B cell (primary cell): ENCODE data around the gene NUDT1. TPM values are rescaled to one million over a fixed set of nuclear protein-coding genes. Genes with fewer than 3 reads are reported as not detected.

Source experiments
- ATAC-seq: fragments of 200-7000 bp; cut with Tn5 transposase; one replicate; pipeline ENCODE4 v1.10.0; 2021; ENCODE audit warnings: low read depth, mild to moderate bottlenecking, moderate number of reproducible peaks, moderate library complexity
- CTCF ChIA-PET: fragments of 350-600 bp; sonication (Branson Sonifier 250); formaldehyde crosslinking; loops from one replicate; lab custom pipeline; 2021; ENCODE audit warnings: antibody characterized with exemption, inconsistent platforms; lab: Charles Lee
- POLR2A ChIA-PET: fragments of 350-600 bp; sonication (Branson Sonifier 250); formaldehyde crosslinking; loops from one replicate; lab custom pipeline; 2021; ENCODE audit warnings: antibody characterized with exemption; lab: Charles Lee
- DNase-seq: peaks from one replicate; pipeline ENCODE4 v3.0.0; 2013
- H2AFZ ChIP-seq: 2 replicates; pipeline ENCODE4 v1.6.1; 2012; ENCODE audit warnings: mild to moderate bottlenecking, low read depth, low read length; ENCODE audit not compliant: insufficient read depth, poor library complexity, severe bottlenecking
- H3K27ac ChIP-seq, 2 donors: 1 replicate in 1 of 2; 2 replicates in 1 of 2; pipeline ENCODE4 v1.5.1; 2012 to 2013; ENCODE audit warnings: low read length in 2 of 2, mild to moderate bottlenecking in 2 of 2, moderate library complexity in 1 of 2
- H3K27me3 ChIP-seq, 4 experiments: fragments of 200-600 bp in 1 of 4; sonication (generic) in 1 of 4; replicated peaks in 1 of 4; 1 replicate in 2 of 4; 2 replicates in 2 of 4; pipeline versions ENCODE4 v1.6.1 to v1.7.0; 2013 to 2016; ENCODE audit warnings: low read length in 3 of 4, mild to moderate bottlenecking in 2 of 4, mixed read lengths in 1 of 4, moderate library complexity in 1 of 4; ENCODE audit not compliant: insufficient read depth in 4 of 4, control insufficient read depth in 3 of 4; ENCODE audit errors: control extremely low read depth in 1 of 4
- H3K36me3 ChIP-seq, 2 experiments: replicated peaks in 1 of 2; 1 replicate in 1 of 2; 2 replicates in 1 of 2; pipeline versions ENCODE4 v1.6.1 to v1.7.1; 2013; ENCODE audit warnings: low read length in 1 of 2; ENCODE audit not compliant: insufficient read depth in 2 of 2, control insufficient read depth in 1 of 2; ENCODE audit errors: control extremely low read depth in 1 of 2, extremely low read depth in 1 of 2
- H3K4me1 ChIP-seq, 2 donors: fragments of 200-600 bp in 1 of 2; sonication (generic) in 1 of 2; 1 replicate in 1 of 2; 2 replicates in 1 of 2; pipeline versions ENCODE4 v1.5.1 to v1.6.1; 2013 to 2017; ENCODE audit warnings: low read length in 2 of 2; ENCODE audit not compliant: control insufficient read depth in 2 of 2, insufficient read depth in 2 of 2
- H3K4me2 ChIP-seq: replicated peaks from 2 replicates; pipeline ENCODE3; 2012; ENCODE audit warnings: mild to moderate bottlenecking, low read depth, low read length; ENCODE audit not compliant: poor library complexity, severe bottlenecking
- H3K4me3 ChIP-seq, 5 experiments: fragments of 200-600 bp in 1 of 5; sonication (generic) in 1 of 5; 1 replicate in 3 of 5; 2 replicates in 2 of 5; pipeline versions ENCODE4 v1.5.1 to v1.7.0; 2011 to 2016; ENCODE audit warnings: low read length in 4 of 5, mild to moderate bottlenecking in 4 of 5, low read depth in 2 of 5, control low read depth in 1 of 5, moderate library complexity in 1 of 5; ENCODE audit not compliant: insufficient read depth in 1 of 5; ENCODE audit errors: control extremely low read depth in 1 of 5, extremely low read depth in 1 of 5
- H3K79me2 ChIP-seq: fragments of 200-600 bp; sonication (generic); one replicate; pipeline ENCODE4 v1.6.0; 2016; ENCODE audit warnings: low read length; ENCODE audit not compliant: control insufficient read depth, insufficient read depth
- H3K9ac ChIP-seq: fragments of 200-600 bp; sonication (generic); 2 replicates; pipeline ENCODE4 v1.6.1; 2017; ENCODE audit warnings: mild to moderate bottlenecking, low read length, moderate library complexity
- H3K9me3 ChIP-seq, 3 donors: one replicate each; pipeline versions ENCODE4 v1.6.1 to v1.7.1; 2013; ENCODE audit warnings: low read length in 2 of 3; ENCODE audit not compliant: control insufficient read depth in 2 of 3, insufficient read depth in 1 of 3; ENCODE audit errors: control extremely low read depth in 1 of 3
- H4K20me1 ChIP-seq: 2 replicates; pipeline ENCODE4 v1.6.0; 2012; ENCODE audit warnings: mild to moderate bottlenecking, low read length; ENCODE audit not compliant: insufficient read depth, control insufficient read depth, poor library complexity, severe bottlenecking
- H3K27ac Mint-ChIP-seq: one replicate; pipeline ENCODE4 v1.8.0; 2021; ENCODE audit warnings: mixed read lengths
- H3K27me3 Mint-ChIP-seq: one replicate; pipeline ENCODE4 v1.8.0; 2021; ENCODE audit warnings: mixed read lengths
- H3K4me1 Mint-ChIP-seq: one replicate; pipeline ENCODE4 v1.8.0; 2021; ENCODE audit warnings: mixed read lengths
- H3K4me3 Mint-ChIP-seq: one replicate; pipeline ENCODE4 v1.8.0; 2021; ENCODE audit warnings: mixed read lengths
- H3K9me3 Mint-ChIP-seq: one replicate; pipeline ENCODE4 v1.8.0; 2022; ENCODE audit warnings: mixed read lengths; ENCODE audit not compliant: insufficient read depth
- CTCF ChIP-seq: fragments of 200-600 bp; IDR thresholded peaks from one replicate; pipeline ENCODE4 v1.8.0; 2022; ENCODE audit warnings: antibody characterized with exemption, mild to moderate bottlenecking
- EZH2 ChIP-seq: IDR thresholded peaks from 2 replicates; pipeline ENCODE4 v1.6.1; 2012; ENCODE audit warnings: borderline replicate concordance, low read depth, mild to moderate bottlenecking, moderate library complexity, low read length; ENCODE audit not compliant: insufficient read depth, poor library complexity, severe bottlenecking
- WGBS: methylation state at CpG from one replicate; pipeline ENCODE4 v1.1.5; 2013; ENCODE audit warnings: missing lambda C conversion rate; ENCODE audit not compliant: insufficient coverage; 5-methylcytosine and 5-hydroxymethylcytosine counted together
- intact Hi-C: fragments of 100-400 bp; cut with micrococcal nuclease; formaldehyde crosslinking; loops from one replicate; pipeline ENCODE4 v1.10.0; 2022
- polyA plus RNA-seq: library from polyadenylated mRNA; depleted of rRNA; stranded (reverse); fragments of >200 nt; gene quantifications from 2 replicates; pipeline ENCODE4 v1.2.3, GENCODE V29; 2012
- total RNA-seq, 2 donors: library from RNA; stranded (reverse); fragments of 120-200 nt in 1 of 2; gene quantifications; 1 replicate in 1 of 2; 2 replicates in 1 of 2; pipeline versions ENCODE4 v1.2.3 to v1.2.4, GENCODE V29; 2013 to 2022

The NUDT1 gene
- total and polyA plus RNA-seq, 2 donors (not counting 1 experiment from before 2014, with no cell fraction given): 21.1 to 22.9 TPM

DNA sequence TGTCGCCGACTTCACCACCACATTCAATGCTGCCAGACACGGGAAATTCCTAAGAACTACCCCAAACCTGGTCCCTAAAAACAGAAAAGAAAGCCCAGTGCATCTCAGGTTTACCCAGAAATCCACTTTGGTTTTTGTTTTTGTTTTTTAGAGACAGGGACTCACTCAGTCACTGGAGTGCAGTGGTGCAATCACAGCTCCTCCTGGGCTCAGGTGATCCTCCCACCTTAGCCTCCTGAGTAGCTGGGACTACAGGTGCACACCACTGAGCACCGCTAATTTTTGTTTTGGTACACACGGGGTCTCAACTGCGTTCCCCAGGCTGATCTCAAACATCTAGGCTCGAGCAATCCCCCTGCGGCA, 32.1 kb upstream of the NUDT1 start:
- Mint-ChIP-seq H3K27ac (peak overlapping the region; percentile 7), H3K4me3 (no peak overlapping the region), H3K4me1 (peaks cover 6% of the 10 kb centered on the region), H3K27me3 (no peaks in the 10 kb centered on the region), H3K9me3 (no peaks in the 10 kb centered on the region)
- 69% methylated on average over 7 of the region's 8 CpGs for WGBS
- intact Hi-C loops: loop anchor here (1.0 kb wide), 2 partner anchors 110 to 631 kb away; no protein-coding TSS in a partner anchor
- H3K27me3 ChIP-seq: no peaks in the 10 kb centered on the region
- H3K9me3 ChIP-seq: peaks cover 0 to 4% (median 0%) of the 10 kb centered on the region in 3 donors
- H3K4me2 ChIP-seq: no peak overlapping the region
- H3K36me3 ChIP-seq: peaks cover 0 to 44% of the 10 kb centered on the region in 2 experiments
- ChIA-PET CTCF (interaction anchor here (1.0 to 3.7 kb wide), 10 partner anchors 11 to 631 kb away, joined by 3 to 21 read pairs (median 4); partner anchors contain the start of gene EIF3B), POLR2A (no interaction called here)
- H2AFZ ChIP-seq: no peak overlapping the region
- ATAC-seq (peak; percentile 16), DNase-seq (no peak)
- peaks cover 0 to 5% of the 10 kb centered on the region in 2 donors for H3K4me1 ChIP-seq
- H3K9ac ChIP-seq: no peak overlapping the region
- TF ChIP-seq EZH2: no peak
- no peak for TF ChIP-seq CTCF
- H3K79me2 ChIP-seq: no peaks in the 10 kb centered on the region
- H4K20me1 ChIP-seq: no peaks in the 10 kb centered on the region
- H3K4me3 ChIP-seq: no peak overlapping the region
- H3K27ac ChIP-seq: no peak overlapping the region

DNA sequence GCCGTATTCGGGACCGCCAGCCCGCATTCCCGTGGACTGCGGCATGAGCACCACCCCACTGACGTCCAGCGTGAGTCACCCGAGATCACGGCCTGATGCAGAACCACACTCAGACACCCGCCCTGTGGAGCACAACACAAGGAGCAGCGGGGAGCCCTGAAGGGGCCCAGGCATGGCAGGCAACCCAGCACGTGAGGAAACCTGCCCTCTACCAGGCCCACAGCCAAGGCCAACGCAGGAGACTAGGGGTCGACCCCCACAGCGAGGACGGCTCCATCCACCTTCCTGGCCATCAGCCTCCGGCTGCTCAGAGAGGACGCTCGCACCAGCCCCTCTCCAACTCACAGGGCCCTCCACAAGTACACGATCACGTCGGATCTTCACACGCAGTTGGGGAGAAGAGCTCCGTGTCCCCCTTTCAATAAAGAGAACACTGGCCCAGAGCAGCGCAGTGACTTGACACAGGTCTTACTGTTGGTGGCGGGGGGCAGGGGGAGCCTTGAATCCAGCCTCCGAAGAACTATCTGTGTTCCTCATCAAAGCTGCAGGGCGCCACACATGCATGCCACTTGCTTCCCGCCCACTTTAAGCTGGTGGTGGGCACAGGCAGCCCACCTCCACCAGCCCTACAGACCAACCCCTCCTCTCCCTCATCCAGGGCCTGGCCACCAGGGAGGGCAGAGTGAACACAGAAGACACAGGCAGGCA, 31.3 kb upstream of the NUDT1 start:
- Histone ChIP-seq H3K79me2 (no peaks in the 10 kb centered on the region), H3K9me3 (peaks cover 0 to 4% (median 0%) of the 10 kb centered on the region in 3 donors), H3K27me3 (no peaks in the 10 kb centered on the region), H3K27ac (no peak overlapping the region), H3K4me1 (peaks cover 0 to 5% of the 10 kb centered on the region in 2 donors), H2AFZ (no peak overlapping the region), H4K20me1 (no peaks in the 10 kb centered on the region), H3K4me2 (no peak overlapping the region), H3K36me3 (peaks cover 0 to 49% of the 10 kb centered on the region in 2 experiments), H3K4me3 (no peak overlapping the region), H3K9ac (no peak overlapping the region)
- no peak for DNase-seq
- no peak overlapping the region for H3K4me3 Mint-ChIP-seq
- TF ChIP-seq EZH2: no peak
- TF ChIP-seq CTCF: no peak
- no peak for ATAC-seq
- H3K4me1 Mint-ChIP-seq: peaks cover 6% of the 10 kb centered on the region
- H3K9me3 Mint-ChIP-seq: no peaks in the 10 kb centered on the region
- no peaks in the 10 kb centered on the region for H3K27me3 Mint-ChIP-seq
- 95% methylated on average over 30 of the region's 30 CpGs for WGBS
- intact Hi-C loops: no loop called here
- ChIA-PET POLR2A (no interaction called here), CTCF (interaction anchor here (1.1 to 3.7 kb wide), 4 partner anchors 111 to 171 kb away, joined by 3 to 21 read pairs (median 12); partner anchors contain the start of gene EIF3B)
- no peak overlapping the region for H3K27ac Mint-ChIP-seq
